Activated T-helper 1 cell treated with anti-CD3 and anti-CD28 coated beads, Interleukin-2, amount 50 U/mL, for 16 hours (primary cell): Measurements from ENCODE around the gene SLC25A42.

Experiments
- DNase-seq, 2 donors: peaks; one replicate each; pipeline ENCODE4 v3.0.0-alpha.2; 2020; ENCODE audit warnings: low read depth in 1 of 2, low spot score in 1 of 2

The SLC25A42 gene

GRCh38 chr19:19159534-19159933 is 95.7 kb downstream of the SLC25A42 start:
- DNase-seq = no peak

GRCh38 chr19:19160461-19161035 is 96.8 kb downstream of the SLC25A42 start:
- no peak for DNase-seq

- DNase-seq = no peak
Observed at GRCh38 chr19:19162495-19162894, 98.7 kb downstream of the SLC25A42 start.
